Heart left ventricle (tissue), 13 donors: ENCODE data around the gene CUL7.

Source experiments
- CTCF ChIP-seq, 12 donors: fragments of 200-600 bp; sonication (generic) in 4 of 12; IDR thresholded peaks; one replicate each; pipeline versions ENCODE4 v1.5.0 to v1.8.0; 2018 to 2022; ENCODE audit warnings: antibody characterized with exemption in 12 of 12, mild to moderate bottlenecking in 5 of 12
- POLR2A ChIP-seq, 2 donors: fragments of 450-650 bp; IDR thresholded peaks; one replicate each; pipeline ENCODE4 v1.6.1; 2017; ENCODE audit warnings: antibody characterized with exemption in 2 of 2, mild to moderate bottlenecking in 2 of 2, moderate library complexity in 2 of 2
- donor health status: ischemic (EF 13 %, LVEDD 7.1; RV severe dilation, severe dysfunction).
- donor health status: DM: no; HTN: yes; CAD: no.
- donor health status: DM: no; HTN: no; CAD: no.
- donor health status: ischemic (EF 25% LVEDD 6.9; RV normal size, moderate dysfunction).
- donor health status: ischemic (EF 25% LVEDD 5.7; RV mildly dilated, moderate dysfunction).
- donor health status: ischemic (EF 35%, LVEDD 5.7; RV mildly dilated, moderate dysfunction).
- donor health status: nonischemic (EF 11% LVEDD 7.7; RV severe dilation, severe dysfunction).
- donor health status: DM: yes; HTN: yes; CAD: no.
- donor health status: PGD.
- donor health status: ischemic (EF 29% LVEDD 5.4; RV normal size, mild dysfunction).
- donor health status: nonischemic (EF 23%, LVEDD 6.1; RV moderate dilation, normal function).

GRCh38 chr6:43016943-43017334, 36.7 kb downstream of the CUL7 start:
- TF ChIP-seq POLR2A (IDR thresholded peaks at IDR 0.05) (no peak), CTCF (IDR thresholded peaks at IDR 0.05) (no peak)
